ENCODE data around the gene ITK.
A peak's percentile ranks its signal among the peaks of the same experiment; 100 is the strongest.

The ITK gene

DNA sequence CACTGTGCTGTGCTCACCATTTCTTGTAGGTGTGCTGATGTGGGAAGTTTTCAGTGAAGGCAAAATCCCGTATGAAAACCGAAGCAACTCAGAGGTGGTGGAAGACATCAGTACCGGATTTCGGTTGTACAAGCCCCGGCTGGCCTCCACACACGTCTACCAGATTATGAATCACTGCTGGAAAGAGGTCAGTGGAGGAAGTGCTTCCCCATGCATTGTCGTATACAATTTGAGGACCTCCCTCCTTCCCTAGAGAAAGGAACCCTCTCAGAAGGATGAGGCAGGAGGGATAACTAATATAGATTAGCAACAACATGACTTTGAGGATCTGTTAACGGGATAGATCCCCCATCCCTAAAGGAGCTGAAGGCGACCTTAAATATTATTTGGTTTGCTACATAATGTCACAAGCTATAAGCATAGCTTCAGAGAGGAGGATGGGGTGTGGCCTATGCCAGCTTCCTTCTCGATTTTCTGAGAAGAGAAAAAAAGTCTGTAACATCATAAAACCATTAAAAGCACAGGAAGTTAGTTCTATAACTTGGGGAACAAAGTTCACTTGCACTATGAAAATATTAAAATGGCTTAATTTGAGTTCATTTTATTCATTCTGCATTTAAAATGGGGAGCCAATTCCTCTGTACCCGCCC, 68.3 kb downstream of the ITK start:
- H3K4me3 ChIP-seq (ENCODE audit: low read length) = no peak overlapping the region
- no peak for DNase-seq (ENCODE audit: low read depth)
- TF ChIP-seq, protein P1, sequence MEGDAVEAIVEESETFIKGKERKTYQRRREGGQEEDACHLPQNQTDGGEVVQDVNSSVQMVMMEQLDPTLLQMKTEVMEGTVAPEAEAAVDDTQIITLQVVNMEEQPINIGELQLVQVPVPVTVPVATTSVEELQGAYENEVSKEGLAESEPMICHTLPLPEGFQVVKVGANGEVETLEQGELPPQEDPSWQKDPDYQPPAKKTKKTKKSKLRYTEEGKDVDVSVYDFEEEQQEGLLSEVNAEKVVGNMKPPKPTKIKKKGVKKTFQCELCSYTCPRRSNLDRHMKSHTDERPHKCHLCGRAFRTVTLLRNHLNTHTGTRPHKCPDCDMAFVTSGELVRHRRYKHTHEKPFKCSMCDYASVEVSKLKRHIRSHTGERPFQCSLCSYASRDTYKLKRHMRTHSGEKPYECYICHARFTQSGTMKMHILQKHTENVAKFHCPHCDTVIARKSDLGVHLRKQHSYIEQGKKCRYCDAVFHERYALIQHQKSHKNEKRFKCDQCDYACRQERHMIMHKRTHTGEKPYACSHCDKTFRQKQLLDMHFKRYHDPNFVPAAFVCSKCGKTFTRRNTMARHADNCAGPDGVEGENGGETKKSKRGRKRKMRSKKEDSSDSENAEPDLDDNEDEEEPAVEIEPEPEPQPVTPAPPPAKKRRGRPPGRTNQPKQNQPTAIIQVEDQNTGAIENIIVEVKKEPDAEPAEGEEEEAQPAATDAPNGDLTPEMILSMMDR (conservative IDR thresholded peaks at IDR 0.05; ENCODE audit: low read depth, low read length) = no peak

DNA sequence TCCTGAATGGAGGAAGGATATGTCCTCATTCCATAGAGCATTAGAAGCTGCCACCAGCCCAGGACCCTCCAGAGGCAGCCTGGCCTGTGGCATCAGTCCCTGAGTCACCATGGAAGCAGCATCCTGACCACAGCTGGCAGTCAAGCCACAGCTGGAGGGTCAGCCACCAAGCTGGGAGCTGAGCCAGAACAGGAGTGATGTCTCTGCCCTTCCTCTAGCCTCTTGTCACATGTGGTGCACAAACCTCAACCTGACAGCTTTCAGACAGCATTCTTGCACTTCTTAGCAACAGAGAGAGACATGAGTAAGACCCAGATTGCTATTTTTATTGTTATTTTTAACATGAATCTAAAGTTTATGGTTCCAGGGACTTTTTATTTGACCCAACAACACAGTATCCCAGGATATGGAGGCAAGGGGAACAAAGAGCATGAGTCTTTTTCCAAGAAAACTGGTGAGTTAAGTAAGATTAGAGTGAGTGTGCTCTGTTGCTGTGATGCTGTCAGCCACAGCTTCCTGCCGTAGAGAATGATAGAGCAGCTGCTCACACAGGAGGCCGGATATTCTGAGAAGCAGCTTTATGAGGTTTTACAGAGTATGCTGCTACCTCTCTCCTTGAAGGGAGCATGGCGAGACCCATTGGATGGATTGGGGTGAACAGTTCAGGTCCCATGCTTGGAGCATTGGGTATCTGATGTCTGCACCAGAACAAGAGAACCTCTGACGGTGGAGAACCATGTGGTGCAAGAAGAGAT, 72.2 kb downstream of the ITK start:
- TF ChIP-seq, protein P1 (conservative IDR thresholded peaks at IDR 0.05; ENCODE audit: low read depth, low read length) = no peak
- no peak for DNase-seq (ENCODE audit: low read depth)
- H3K4me3 ChIP-seq (ENCODE audit: low read length) = no peak overlapping the region

DNA sequence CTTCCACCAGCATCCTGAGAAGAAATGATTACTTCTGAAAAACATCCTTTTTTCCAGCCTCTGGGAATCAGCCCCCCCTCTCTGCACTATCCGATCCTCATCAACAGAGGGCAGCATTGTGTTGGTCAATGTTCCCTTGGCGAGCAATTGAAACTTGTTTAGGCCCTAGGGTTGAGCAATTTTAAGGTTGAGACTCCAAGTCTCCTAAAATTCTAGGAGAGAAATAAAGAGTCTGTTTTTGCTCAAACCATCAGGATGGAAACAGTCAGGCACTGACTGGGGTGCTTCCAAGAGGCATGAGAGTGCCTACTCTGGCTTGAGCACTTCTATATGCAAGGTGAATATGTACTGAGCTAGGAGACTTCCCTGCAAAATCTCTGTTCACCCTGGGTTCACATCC, 72.9 kb downstream of the ITK start:
- no peak overlapping the region for H3K4me3 ChIP-seq (ENCODE audit: low read length)
- TF ChIP-seq, protein P1 (conservative IDR thresholded peaks at IDR 0.05; ENCODE audit: low read depth, low read length) = peak; percentile 98
- no peak for DNase-seq (ENCODE audit: low read depth)

DNA sequence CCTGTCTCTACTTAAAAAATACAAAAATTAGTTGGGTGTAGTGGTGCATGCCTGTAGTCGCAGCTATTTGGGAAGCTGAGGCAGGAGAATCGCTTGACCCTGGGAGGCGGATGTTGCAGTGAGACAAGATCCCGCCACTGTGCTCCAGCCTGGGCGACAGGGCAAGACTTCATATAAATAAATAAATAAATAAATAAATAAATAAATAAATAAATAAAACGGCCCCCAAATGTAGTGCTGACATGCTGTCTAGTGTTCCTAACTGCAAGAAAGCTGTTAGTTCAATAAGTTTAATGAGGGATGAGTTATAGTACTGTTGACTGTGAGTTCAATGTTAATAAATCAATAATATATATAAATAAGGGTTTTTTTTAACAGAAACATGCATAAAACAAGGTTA, 77.8 kb downstream of the ITK start:
- TF ChIP-seq, protein P1 (conservative IDR thresholded peaks at IDR 0.05; ENCODE audit: low read depth, low read length) = no peak
- no peak overlapping the region for H3K4me3 ChIP-seq (ENCODE audit: low read length)
- DNase-seq (ENCODE audit: low read depth) = no peak

DNA sequence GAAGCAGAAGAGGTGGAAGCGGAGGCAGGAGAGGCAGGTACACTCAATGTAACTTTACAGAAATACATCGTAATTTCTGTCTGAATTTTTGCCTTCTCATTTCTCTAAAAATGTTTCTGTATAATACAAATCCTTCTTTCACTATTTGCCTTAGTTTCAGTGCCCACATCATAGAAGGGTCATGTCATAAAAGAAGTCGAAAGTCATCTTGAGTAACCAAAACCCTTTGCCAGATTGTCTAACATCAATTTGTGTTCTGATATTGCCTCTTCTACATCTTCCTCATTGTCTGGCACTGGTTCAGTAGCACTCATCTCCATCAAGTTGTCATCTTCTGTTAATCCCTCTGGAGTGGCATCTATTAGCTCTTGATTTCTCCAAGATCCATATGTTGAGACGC, 79.1 kb downstream of the ITK start:
- no peak for DNase-seq (ENCODE audit: low read depth)
- H3K4me3 ChIP-seq (ENCODE audit: low read length) = no peak overlapping the region
- TF ChIP-seq, protein P1 (conservative IDR thresholded peaks at IDR 0.05; ENCODE audit: low read depth, low read length) = no peak

DNA sequence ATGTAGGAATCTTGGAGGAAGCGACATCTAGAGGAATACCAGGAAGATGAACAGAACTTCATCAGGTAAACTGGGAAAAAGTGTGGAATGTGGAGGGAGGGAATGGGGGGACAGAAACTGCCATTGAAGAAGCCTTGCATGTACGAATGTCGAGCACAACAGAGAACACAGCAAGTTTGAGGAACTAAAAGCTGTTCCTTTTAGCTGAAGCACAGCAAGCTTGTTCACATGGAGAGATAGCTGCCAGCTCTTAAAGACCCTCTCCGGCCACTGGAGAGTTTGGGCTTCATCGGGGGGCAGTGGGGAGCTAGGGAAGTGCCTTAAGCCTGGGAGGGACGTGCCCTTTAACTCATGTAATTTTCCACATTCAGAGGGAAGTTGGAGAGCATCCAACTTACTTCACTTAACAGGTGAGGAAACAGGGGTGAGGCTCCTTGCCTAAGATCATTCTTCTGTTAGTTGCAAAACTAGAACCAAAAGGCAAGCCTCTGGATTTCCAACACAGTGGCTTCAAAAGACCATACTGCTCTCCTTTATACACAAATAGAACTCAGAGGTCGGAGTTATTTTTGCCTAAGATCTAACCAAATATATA, 83.0 kb downstream of the ITK start:
- no peak overlapping the region for H3K4me3 ChIP-seq (ENCODE audit: low read length)
- DNase-seq (ENCODE audit: low read depth) = no peak

More for the DNA sequence above, 83.0 kb downstream of the ITK start:
- TF ChIP-seq, protein P1 (conservative IDR thresholded peaks at IDR 0.05; ENCODE audit: low read depth, low read length) = no peak
